HG02678 (cell line): Measurements from ENCODE around the gene SLC39A3.

Source experiments
- ATAC-seq: cut with Tn5 transposase; IDR thresholded peaks from one replicate; pipeline ENCODE4 v1.9.1; 2021; ENCODE audit warnings: mild to moderate bottlenecking, moderate library complexity; ENCODE audit not compliant: unreplicated experiment

The SLC39A3 gene, protein sequence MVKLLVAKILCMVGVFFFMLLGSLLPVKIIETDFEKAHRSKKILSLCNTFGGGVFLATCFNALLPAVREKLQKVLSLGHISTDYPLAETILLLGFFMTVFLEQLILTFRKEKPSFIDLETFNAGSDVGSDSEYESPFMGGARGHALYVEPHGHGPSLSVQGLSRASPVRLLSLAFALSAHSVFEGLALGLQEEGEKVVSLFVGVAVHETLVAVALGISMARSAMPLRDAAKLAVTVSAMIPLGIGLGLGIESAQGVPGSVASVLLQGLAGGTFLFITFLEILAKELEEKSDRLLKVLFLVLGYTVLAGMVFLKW

DNA sequence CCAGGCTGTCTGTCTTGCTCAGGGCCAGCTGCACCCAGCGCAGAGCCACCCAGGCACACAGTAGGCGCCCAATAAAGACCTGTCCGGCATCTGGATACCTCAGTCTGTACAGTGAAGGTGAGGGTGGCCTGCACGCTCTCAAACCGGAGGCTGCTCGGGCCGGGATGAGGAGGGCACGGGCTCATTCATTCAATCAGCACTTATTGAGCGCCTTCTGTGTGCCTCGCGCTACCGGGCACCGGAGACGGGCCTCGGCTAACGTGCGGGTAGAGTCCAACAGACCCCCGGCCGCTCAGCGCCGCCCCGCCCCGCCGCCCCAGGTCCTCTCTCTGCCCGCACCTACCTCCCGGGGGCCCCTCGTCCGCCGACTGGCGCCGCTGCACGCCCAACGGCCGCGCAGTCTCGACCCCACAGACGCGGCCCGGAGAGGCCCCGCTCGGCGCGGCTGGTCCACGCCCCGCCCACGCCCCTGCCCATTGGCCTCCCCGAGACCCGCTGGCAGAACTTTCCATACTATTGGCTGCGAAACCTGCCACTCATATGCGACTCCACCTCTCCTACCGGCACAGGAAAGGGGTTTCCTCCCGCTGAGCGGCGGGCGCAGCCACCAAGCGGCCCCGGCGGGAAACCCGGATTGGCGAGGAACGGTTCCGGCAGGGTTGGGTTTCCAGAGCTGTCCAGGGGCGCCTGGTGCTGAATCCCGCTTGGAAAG lies at the start of gene SLC39A3:
Gene SLC39A3 (minus strand): TSS at position 416 of the 712 bp plus-strand sequence. CDS start 2,760 bp downstream, outside the sequence.
- ATAC-seq: peak; percentile 97

DNA sequence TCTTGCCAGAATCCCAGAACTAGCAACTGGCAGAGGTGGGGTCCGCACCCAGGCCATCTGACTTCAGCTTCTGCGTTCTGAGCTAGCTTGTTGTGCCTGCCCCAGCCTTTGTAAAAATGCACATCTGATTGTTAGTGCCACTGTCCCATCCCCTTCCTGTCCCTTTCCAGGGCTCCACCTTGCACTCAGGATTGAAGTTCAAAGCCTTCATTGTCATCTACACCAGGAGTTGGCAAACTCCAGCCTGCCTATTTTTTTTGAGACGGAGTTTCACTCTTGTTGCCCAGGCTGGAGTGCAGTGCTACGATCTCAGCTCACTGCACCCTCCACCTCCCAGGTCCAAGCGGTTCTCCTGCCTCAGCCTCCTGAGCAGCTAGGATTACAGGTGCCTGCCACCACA lies 48.4 kb upstream of the SLC39A3 start:
- no peak for ATAC-seq

DNA sequence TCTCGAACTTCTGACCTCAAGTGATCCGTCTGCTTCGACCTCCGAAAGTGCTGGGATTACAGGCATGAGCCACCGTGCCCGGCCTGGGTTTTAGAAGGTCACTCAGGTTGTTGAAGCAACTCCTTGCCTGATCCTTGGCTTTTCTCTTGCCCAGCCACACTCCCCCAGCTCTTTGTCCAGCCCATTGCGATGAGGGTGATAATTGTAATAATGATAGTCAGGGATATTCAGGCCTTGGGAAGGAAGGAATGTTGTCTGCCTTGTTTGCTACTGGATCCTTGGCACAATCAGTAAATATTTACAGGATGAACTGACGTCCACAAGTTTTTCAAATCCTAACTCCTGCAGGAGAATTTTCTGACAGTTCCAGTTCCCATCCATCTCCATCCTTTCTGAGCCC lies 47.3 kb upstream of the SLC39A3 start:
- no peak for ATAC-seq

DNA sequence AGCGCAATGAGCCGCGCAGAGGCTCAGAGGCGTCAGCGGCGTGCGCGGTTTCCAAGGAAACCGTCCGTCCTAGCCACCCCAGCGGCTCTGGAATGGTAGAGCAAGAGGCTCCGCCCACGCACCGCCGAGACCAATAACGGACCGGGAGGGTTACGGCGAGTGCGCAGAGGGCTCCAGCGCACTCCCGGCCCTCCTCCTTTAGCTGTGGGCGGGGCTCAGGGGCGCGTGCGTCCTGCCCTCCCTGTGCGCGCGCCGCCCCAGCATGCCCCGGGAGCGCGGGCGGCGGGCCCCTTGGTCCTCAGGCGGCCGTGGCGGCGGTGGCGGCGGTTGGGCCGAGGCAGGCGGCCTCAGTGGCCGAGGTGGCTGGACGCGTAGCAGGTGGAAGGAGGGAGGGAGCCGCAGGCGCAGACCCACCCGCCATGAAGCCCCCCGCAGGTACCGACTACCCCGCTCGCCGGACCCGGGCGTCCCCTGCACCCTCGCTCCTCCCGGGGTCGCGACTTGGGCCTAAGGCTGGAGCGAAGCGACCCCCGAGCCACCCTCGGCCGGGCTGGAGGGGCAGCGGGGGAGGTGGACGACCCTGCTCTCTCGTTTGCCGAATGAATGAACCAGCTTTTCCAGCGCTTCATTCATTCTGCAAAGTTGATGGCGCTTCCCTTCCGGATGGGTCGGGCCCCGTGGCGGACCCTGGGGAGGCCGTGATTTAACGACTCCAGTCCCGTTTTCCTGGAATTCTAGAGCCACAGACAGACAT lies 45.6 kb upstream of the SLC39A3 start, which contains the start of gene THOP1:
Gene THOP1 (plus strand): TSS at position 260 of the 754 bp plus-strand sequence. CDS start 160 bp downstream, at position 420.
- peak; percentile 61 for ATAC-seq

DNA sequence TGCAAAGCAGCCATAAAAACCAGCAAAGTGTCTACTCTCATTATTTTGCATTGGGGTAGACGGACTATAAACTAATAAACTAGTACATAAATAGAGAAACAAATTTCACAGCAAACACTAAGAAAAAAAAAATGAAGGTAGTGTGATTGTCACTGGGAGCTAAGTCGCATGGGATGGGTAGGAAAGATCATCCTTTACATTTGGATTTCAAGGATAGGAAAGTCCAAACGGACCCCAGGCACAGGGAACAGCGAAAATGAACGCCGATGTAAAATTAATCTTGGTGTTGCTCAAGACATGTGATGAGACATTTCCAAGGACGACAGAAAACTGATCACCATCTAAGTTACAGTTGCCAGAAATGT lies 43.9 kb upstream of the SLC39A3 start:
- no peak for ATAC-seq

DNA sequence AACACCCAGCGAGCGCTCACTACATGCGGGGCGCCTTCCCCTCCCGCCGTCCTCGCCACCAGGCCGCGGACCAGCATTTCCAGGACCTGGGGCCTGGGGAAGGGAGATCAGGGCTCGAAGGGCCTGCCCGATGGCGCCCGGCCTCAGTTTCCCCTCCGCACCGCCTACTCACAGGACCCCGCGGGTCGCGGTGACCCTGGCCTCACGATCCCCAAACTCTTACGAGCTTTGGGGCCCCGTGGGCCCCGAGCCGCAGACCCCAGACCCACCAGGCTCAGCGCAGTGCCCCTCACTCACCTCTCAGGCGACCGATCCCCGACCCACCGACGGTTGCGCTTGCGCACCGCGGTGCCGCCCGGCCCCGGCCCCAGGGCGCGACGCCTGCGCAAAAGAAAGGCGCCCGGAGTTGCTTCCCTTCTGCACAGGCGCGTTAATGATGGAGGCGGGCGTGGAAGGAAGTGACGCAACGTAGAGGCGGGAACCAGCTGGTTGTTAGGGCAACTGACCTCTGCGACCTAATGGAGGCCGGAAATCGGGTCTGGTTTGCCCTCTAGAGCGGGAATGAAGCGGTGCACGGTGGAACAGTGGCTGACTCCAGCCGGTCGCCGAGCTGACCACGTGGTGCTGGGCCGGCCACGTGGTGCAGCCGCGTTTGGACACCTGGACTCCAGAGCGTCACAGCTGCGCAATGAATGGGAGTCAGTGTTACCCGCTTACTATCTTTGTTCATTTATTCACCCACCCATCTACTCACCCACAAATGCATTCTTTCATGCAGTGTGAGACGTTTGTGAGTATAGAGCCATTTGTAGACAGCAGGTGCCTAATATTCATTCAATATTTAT lies 43.3 kb upstream of the SLC39A3 start, which contains the start of gene SGTA:
Gene SGTA (minus strand): TSS at position 338 of the 845 bp plus-strand sequence. CDS start 14,205 bp downstream, outside the sequence.
- peak; percentile 78 for ATAC-seq

DNA sequence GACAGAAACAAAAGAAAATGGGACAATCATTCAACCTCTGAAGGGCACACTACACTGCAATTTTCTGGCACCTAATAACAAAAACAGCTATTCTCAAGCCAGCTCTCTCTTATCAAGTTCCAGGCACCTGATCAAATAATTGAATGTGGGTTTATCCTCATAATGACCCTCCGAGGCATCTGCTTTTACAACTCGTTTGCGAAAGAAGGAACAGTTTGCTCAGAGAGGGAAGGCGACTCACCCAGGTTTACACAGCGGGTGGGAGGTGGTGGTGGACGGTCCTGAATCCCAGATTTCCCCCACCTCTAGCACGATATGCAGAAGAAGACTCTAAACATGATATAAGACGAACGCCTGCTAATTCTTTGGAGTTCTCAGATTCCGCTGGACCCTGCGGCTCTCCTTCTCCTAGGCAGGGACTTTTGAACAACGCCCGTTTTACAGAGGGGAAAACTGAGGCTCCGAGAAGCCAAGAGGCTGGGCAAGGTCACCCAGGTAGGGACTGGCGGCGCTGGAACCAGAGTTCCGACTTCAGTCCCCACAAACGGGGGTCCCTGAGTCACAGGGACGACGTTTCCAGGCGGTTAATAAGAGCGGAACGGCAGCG lies 42.6 kb upstream of the SLC39A3 start:
- ATAC-seq: no peak

DNA sequence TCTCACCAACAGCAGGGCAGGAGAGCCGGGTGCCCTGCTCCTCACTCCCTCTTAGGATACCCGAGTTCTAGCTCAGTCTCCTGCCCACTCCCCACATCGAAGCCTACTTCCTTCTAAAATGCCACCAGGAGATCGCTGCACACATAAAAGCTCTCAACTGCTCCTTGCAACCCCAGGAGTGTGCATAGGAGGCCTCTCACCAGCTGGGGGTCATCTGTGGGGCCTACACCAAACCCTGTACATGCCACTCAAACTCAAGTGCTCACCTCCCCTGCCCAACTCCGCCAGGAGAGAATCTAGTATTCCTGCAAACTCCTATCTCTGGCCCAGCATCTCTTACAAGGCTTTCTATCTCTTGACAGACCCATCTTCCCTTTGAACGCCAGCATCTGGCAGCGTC lies 40.5 kb upstream of the SLC39A3 start:
- ATAC-seq: no peak

DNA sequence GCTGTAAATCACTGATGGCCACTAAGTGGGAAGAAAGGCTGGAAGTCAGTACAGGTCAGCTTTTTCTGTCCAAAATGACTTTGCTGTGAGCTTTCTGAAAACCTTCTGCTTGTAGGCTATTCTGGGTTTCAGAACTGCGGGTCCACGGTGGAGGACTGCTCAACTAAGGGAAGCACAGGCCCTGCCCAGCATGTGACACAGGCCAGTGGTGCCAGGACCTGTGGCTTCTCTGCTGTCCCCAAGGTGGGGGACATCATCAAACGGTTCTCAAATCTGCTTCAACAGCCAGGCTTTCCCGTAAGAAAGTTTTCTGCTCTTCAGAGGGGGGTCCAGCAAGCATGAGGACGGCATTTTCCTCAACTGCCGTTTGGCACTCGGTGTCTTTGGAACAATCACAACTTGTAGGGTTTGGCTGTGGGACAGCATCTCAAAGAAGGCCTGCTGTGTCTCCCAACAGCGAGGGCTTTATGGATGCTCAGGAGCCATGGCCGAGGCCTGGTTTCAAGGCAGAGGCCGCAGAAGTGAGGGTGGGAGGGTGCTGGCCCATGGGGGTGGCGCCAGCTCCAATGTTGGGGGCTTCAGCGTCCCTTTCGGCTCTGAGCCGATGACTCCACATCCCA lies 39.4 kb upstream of the SLC39A3 start:
- no peak for ATAC-seq

DNA sequence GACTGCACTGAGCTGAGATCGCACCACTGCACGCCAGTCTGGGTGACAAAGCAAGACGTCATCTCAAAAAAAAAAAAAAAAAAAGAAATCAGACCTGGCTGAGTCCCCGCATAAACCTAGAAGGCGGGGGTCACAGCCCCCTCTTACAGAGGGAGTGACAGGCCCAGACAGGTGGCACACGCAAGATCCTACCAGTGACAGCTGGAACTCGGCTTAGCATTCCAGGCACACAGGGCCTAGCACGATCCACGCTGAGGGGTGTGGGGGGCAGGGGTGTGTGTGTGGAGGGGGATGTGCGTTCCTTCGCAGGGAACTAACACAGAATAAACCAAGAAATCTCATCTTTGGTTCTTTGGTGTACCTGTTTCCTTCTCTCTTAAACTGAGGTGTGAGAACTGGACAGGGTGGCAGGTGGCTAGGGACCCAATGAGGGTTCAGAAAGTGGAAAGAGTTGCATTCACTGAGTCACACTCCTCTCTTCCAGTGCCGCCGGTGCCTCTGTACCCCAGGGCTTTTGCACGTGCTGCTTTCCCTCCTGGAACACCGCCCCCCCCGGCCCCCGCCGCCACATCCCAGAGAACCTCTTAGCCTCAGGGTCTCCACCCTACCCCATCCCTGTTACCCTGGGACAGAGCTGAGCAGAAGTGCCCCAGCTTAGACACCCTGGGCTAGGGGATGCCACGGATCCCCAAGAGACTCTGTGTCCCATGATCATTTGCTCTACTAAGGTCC lies 38.3 kb upstream of the SLC39A3 start:
- ATAC-seq: no peak

DNA sequence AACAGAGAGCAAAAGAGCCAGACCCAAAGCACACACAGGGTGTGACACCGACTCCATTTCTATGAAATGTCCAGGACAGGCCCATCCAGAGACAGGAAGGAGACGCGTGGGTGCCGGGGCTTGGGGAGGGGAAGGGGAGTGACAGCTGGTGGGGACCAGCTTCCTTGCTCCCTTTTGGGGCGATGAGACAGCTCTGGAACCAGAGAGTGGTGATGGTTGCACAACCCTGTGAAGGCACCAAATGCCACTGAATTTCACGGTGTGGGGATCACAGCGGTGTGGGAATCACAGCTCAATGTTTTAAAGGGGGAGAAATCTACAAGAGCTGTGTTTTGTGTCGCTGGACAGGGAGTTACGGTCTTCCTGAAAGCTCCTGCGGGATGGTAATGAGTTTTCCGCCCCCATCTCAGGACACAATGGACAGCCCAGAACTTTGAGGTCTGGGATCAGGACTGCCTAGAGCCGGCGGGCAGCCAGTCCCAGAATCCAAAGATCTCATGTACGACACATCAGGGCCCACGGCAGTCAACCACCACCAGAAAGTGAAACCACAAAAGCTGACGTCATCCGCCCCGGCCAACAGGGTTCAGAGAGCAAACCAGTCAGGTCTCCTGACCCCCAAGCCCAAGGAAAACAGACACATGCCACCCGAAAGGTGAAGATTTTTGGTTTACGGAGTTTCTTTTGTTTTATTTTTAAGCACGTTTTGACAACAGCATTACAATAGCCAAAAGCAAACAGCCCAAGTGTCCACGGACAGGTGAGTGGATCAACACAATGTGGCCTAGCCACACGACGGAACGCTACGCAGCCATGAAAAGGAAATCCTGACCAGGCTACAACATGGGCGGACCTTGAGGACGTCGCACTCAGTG lies 36.0 kb upstream of the SLC39A3 start:
- no peak for ATAC-seq

DNA sequence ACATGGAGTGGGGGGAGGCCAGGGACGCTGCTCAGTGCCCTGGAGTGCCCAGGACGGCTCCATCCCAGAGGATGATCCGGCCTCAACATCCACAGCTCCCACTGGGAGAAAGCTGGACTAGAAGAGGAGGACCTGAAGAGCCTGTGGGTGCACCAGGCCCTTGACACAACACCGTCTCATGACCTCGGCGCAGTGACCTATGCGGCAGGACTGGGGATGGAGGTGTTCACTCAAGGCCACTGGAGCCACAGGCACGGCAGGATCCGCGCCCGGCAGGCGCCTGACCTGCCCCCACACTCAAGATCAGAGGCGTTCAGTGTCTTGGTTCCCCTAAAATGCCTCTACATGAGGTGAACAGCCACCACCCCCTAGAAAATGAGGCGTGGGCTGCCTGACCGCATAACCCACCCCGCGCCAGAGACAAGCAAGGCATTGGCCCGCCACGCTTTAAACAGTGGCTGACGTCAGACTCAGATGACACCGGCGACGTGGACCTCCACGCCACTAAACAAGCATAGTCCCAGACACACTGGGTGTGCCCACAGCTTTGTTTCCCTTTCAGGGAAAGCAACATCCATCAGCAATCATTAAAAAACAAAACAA lies 35.2 kb upstream of the SLC39A3 start:
- no peak for ATAC-seq

DNA sequence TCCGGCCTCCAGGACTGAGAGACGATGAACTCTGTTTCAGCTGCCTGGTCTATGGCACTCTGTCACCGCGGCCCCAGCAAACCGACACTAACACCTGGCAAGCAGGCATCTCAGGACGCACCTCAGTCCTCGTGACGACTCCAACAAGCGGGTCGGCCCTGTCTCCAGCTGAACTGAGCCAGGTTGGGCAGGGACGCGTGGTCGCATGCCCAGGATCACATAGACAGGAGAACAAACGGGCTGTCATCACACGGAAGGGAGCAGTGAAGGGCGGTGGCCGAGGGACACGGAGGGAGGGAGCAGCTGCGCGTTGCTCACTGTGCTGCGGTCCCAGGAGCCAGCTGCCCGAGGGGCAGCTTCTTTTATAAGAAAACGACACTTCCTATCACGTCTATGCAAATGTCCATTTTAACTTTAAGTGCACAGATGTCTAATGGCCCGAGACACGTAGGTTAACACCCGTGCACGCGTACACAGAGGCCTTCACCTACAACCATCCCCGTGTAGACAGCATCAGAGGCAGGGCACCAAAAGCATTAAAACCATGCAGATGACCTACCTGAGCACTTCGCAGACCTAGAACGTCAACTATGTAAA lies 34.4 kb upstream of the SLC39A3 start:
- ATAC-seq: no peak

DNA sequence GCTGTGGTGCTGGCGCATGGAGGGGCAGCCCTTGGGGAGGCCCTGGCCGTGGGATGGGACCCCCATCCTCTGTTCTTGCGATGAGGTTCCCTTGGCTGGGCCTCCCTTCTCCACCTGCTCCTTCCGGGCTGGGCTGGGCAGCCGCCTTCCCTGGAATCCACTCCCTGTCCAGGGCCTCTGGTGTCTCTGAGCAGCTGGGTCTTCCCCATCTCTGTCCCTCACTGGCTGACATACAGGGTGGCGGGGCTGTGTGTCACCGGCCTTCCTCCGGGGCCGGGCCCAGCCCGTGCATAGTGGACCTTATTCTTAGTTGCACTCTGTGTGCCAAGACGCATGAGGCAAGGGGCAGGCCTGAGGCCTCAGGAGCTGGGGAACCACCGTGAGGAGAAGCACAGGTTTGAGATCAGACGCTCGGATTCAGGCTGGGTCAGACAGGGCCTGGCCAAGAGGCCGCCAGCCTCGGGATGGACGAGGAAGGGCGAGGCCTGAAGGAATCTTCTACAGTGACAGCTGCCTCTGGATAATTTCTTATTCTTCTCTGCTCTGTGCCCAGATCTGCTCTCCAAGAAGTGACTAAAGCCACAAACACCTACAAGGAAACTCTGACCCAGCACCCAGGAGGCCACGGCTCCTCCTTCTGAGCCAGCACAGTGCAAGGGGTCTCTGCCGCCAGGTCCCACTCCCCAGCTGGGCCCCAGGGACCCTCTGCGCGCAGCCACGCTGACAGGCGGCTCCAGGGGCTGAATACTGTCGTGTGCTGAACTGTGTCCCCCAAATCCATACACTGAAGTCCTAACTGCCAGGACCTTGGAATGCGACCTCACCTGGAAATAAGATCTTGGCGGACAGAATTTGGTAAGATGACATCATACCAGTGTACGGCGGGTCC lies 32.2 kb upstream of the SLC39A3 start:
- no peak for ATAC-seq

DNA sequence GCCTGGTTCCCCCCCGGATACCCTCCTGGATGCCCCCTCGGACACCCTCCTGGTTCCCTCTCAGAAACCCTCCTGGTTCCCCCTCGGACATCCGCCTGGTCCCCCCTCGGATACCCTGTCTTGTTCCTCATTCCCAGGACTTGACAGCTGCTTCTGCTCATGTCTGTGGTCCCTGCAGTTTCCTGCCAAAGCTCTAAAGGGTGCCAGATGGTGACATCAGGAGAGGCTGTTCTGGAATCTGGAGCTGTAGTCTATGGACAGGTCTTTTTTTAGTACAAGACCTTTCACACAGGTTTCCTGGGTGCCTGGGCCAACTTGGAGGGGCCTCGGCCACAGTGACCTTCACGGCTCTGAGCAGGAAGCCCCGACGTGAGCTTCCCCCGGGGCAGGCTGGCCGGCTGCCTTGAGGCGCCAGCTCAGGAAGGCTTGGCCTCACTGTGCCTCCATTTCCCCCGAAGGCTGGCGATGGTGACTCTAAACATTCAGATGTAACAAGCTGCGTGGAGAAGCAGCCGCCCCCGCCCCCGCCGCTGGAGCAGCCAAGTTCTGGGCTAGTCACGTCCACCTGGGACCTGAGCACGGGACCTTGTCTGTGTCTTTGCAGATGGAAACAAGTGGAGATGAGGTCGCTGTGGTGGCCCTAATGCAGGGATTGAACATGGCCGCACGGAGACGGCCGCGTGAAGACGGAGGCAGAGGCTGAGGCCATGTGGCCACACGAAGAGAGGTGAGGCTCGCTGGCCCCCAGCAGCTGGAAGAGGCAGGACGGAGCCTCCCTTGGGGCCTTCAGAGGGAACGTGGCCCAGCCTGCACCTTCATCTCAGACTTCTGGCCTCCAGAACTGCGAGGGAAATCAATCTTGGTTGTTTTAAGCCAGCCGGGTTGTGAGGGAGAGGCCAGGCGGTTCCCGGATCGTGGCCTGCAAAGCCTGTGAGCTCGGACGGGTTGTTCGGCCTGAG lies 30.5 kb upstream of the SLC39A3 start:
- ATAC-seq: no peak
